HepG2 (cell line): ENCODE results near the gene PCGF3. TPM values are rescaled to one million over a fixed set of nuclear protein-coding genes. Genes with fewer than 3 reads are reported as not detected.

Experiments used
- ARID4A ChIP-seq: sonication (generic); formaldehyde crosslinking; IDR thresholded peaks from 2 replicates; pipeline ENCODE4 v1.5.0; 2020; ENCODE audit warnings: mild to moderate bottlenecking, missing genetic modification reagents, borderline replicate concordance
- ATM ChIP-seq: fragments of 450-650 bp; IDR thresholded peaks from 2 replicates; pipeline ENCODE4 v1.7.1; 2017; ENCODE audit warnings: mild to moderate bottlenecking, borderline replicate concordance
- E2F2 ChIP-seq: sonication (generic); formaldehyde crosslinking; IDR thresholded peaks from 2 replicates; pipeline ENCODE4 v1.4.0; 2020; ENCODE audit warnings: missing genetic modification reagents, borderline replicate concordance
- GABPB1 ChIP-seq: IDR thresholded peaks from 2 replicates; pipeline ENCODE4 v1.6.1; 2016; ENCODE audit warnings: mild to moderate bottlenecking, missing genetic modification reagents, moderate library complexity, missing compliant biosample characterization
- HNF1B ChIP-seq: sonication (generic); formaldehyde crosslinking; IDR thresholded peaks from 2 replicates; pipeline ENCODE4 v1.5.1; 2020; ENCODE audit warnings: mild to moderate bottlenecking, moderate library complexity, missing genetic modification reagents
- HOXD1 ChIP-seq: sonication (generic); formaldehyde crosslinking; IDR thresholded peaks from 2 replicates; pipeline ENCODE4 v1.5.0; 2020; ENCODE audit warnings: missing genetic modification reagents
- MIXL1 ChIP-seq: IDR thresholded peaks from 2 replicates; pipeline ENCODE4 v1.6.1; 2016
- NR1H2 ChIP-seq: sonication (generic); formaldehyde crosslinking; IDR thresholded peaks from 2 replicates; pipeline ENCODE4 v1.8.1; 2022; ENCODE audit warnings: low read depth, missing genetic modification reagents, borderline replicate concordance
- PHF20 ChIP-seq: sonication (generic); formaldehyde crosslinking; IDR thresholded peaks from 2 replicates; pipeline ENCODE4 v1.5.0; 2020; ENCODE audit warnings: mild to moderate bottlenecking, missing genetic modification reagents
- SP140L ChIP-seq: sonication (generic); formaldehyde crosslinking; IDR thresholded peaks from 2 replicates; pipeline ENCODE4 v1.4.0; 2020; ENCODE audit warnings: missing genetic modification reagents, borderline replicate concordance
- TFDP1 ChIP-seq: IDR thresholded peaks from 2 replicates; pipeline ENCODE4 v1.6.1; 2016; ENCODE audit warnings: missing compliant biosample characterization, missing genetic modification reagents, borderline replicate concordance
- THAP11 ChIP-seq: IDR thresholded peaks from 2 replicates; pipeline ENCODE4 v1.6.1; 2016; ENCODE audit warnings: missing biosample characterization, missing genetic modification reagents
- ZBTB21 ChIP-seq: sonication (generic); formaldehyde crosslinking; IDR thresholded peaks from 2 replicates; pipeline ENCODE4 v1.4.0; 2020; ENCODE audit warnings: missing genetic modification reagents
- ZBTB43 ChIP-seq: sonication (generic); formaldehyde crosslinking; conservative IDR thresholded peaks from 2 replicates; pipeline ENCODE4 v1.4.0; 2020; ENCODE audit warnings: missing genetic modification reagents
- ZKSCAN8 ChIP-seq: IDR thresholded peaks from 2 replicates; pipeline ENCODE4 v1.6.1; 2016; ENCODE audit warnings: borderline replicate concordance, missing genetic modification reagents, missing compliant biosample characterization
- ZNF292 ChIP-seq: sonication (generic); formaldehyde crosslinking; IDR thresholded peaks from 2 replicates; pipeline ENCODE4 v1.8.1; 2022; ENCODE audit warnings: mild to moderate bottlenecking, low read depth, missing genetic modification reagents, borderline replicate concordance
- ZNF296 ChIP-seq: sonication (generic); formaldehyde crosslinking; conservative IDR thresholded peaks from 2 replicates; pipeline ENCODE4 v1.5.0; 2020; ENCODE audit warnings: mild to moderate bottlenecking, missing genetic modification reagents
- ZZZ3 ChIP-seq: sonication (generic); formaldehyde crosslinking; IDR thresholded peaks from 2 replicates; pipeline ENCODE4 v1.4.0; 2020; ENCODE audit warnings: missing genetic modification reagents, mild to moderate bottlenecking, borderline replicate concordance
- polyA plus RNA-seq, 8 experiments: library from polyadenylated mRNA; depleted of rRNA in 3 of 8; stranded (reverse) in 7 of 8; unstranded in 1 of 8; fragments of >200 nt; fragmentation: Illumina TruSeq in 4 of 8; extraction: Trizol in 4 of 8; gene quantifications; 2 replicates each; pipeline versions ENCODE4 v1.2.1 to v1.2.3, GENCODE V29; 2011 to 2016; ENCODE audit warnings: low read depth in 4 of 8, missing spikeins in 1 of 8, mixed read lengths in 1 of 8; ENCODE audit not compliant: insufficient read depth in 1 of 8
- total RNA-seq, 5 experiments: library from RNA; depleted of rRNA; stranded (reverse); fragments of >200 nt; fragmentation: Illumina TruSeq; extraction: Trizol; gene quantifications; 2 replicates each; pipeline ENCODE4 v1.2.3, GENCODE V29; 2016; ENCODE audit warnings: low read depth in 1 of 5

The PCGF3 gene
- total and polyA plus RNA-seq, 2 of the 13 experiments (the other 11 are each of a cell fraction or from before 2014, with no cell fraction given) = 28.6 to 66.2 TPM

- TF ChIP-seq TFDP1 (CRISPR knock-in tag) (peak; percentile 63; the same call in 1 of the 2 replicates), MIXL1 (CRISPR knock-in tag) (peak; percentile 45; the same call in 1 of the 2 replicates), PHF20 (CRISPR knock-in tag) (no peak), GABPB1 (CRISPR knock-in tag) (peak; percentile 55; the same call in 1 of the 2 replicates), SP140L (no peak), ZBTB21 (CRISPR knock-in tag) (no peak), ARID4A (peak; percentile 55; the same call in 1 of the 2 replicates), HOXD1 (CRISPR knock-in tag) (0 out of 2 replicates have a peak, but pooled peaks have one; percentile 37), ATM (no peak), ZKSCAN8 (CRISPR knock-in tag) (0 out of 2 replicates have a peak, but pooled peaks have one; percentile 69), E2F2 (CRISPR knock-in tag) (no peak), NR1H2 (CRISPR knock-in tag) (no peak), ZBTB43 (peak; percentile 85), THAP11 (CRISPR knock-in tag) (peak; percentile 74), ZZZ3 (no peak), ZNF292 (no peak), ZNF296 (CRISPR knock-in tag) (no peak), HNF1B (CRISPR knock-in tag) (peak; percentile 78; the same call in 1 of the 2 replicates)
These were observed 12.7 kb upstream of the PCGF3 start (continued) for GRCh38 chr4:692771-693554.
